K562 (cell line): ENCODE results near the gene DEPP1.

Experiments used
- EP300 ChIP-seq: IDR thresholded peaks from 2 replicates; pipeline ENCODE4 v1.6.1; 2012; ENCODE audit warnings: low read length, improper control_type of control experiment
- HDAC6 ChIP-seq: IDR thresholded peaks from 2 replicates; pipeline ENCODE4 v1.6.1; 2012; ENCODE audit warnings: low read depth, mild to moderate bottlenecking, control low read depth, inconsistent platforms, low read length, moderate library complexity
- MYC ChIP-seq, 2 experiments: fragments of 250-450 bp in 1 of 2; sonication (Bioruptor Pico) in 1 of 2; IDR thresholded peaks; 2 replicates each; pipeline versions ENCODE4 v1.5.1 to v1.6.1; 2012 to 2021; ENCODE audit warnings: low read depth in 2 of 2, borderline replicate concordance in 1 of 2, improper control_type of control experiment in 1 of 2, low read length in 1 of 2, mild to moderate bottlenecking in 1 of 2, moderate library complexity in 1 of 2
- NCOA1 ChIP-seq: fragments of 450-650 bp; IDR thresholded peaks from 2 replicates; pipeline ENCODE4 v1.6.1; 2016; ENCODE audit warnings: low read depth
- SMARCE1 ChIP-seq: fragments of 450-650 bp; IDR thresholded peaks from 2 replicates; pipeline ENCODE4 v1.7.1; 2016; ENCODE audit warnings: mild to moderate bottlenecking
- TCF7 ChIP-seq: sonication (generic); IDR thresholded peaks from 2 replicates; pipeline ENCODE4 v1.6.1; 2016; ENCODE audit warnings: antibody characterized with exemption, borderline replicate concordance
- TFAP4 ChIP-seq: sonication (generic); formaldehyde crosslinking; IDR thresholded peaks from 2 replicates; pipeline ENCODE4 v1.8.0; 2022; ENCODE audit warnings: missing genetic modification reagents, mild to moderate bottlenecking, moderate library complexity, borderline replicate concordance
- TF ChIP-seq, protein P1 (sequence below), 3 experiments: IDR thresholded peaks in 2 of 3; conservative IDR thresholded peaks in 1 of 3; 2 replicates each; pipeline ENCODE4 v1.5.1; 2011 to 2012; ENCODE audit warnings: low read length in 3 of 3, mild to moderate bottlenecking in 3 of 3, control low read depth in 2 of 3, improper control_type of control experiment in 1 of 3, inconsistent platforms in 1 of 3, low read depth in 1 of 3, mixed read lengths in 1 of 3, moderate library complexity in 1 of 3; ENCODE audit not compliant: insufficient read depth in 2 of 3

GRCh38 chr10:44935201-44935965, 43.2 kb downstream of the DEPP1 start:
- TF ChIP-seq SMARCE1, result no peak
- TF ChIP-seq TFAP4 (CRISPR knock-in tag), result no peak
- TF ChIP-seq, protein P1, sequence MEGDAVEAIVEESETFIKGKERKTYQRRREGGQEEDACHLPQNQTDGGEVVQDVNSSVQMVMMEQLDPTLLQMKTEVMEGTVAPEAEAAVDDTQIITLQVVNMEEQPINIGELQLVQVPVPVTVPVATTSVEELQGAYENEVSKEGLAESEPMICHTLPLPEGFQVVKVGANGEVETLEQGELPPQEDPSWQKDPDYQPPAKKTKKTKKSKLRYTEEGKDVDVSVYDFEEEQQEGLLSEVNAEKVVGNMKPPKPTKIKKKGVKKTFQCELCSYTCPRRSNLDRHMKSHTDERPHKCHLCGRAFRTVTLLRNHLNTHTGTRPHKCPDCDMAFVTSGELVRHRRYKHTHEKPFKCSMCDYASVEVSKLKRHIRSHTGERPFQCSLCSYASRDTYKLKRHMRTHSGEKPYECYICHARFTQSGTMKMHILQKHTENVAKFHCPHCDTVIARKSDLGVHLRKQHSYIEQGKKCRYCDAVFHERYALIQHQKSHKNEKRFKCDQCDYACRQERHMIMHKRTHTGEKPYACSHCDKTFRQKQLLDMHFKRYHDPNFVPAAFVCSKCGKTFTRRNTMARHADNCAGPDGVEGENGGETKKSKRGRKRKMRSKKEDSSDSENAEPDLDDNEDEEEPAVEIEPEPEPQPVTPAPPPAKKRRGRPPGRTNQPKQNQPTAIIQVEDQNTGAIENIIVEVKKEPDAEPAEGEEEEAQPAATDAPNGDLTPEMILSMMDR (IDR thresholded peaks at IDR 0.05 in 2 of 3, conservative IDR thresholded peaks at IDR 0.05 in 1 of 3; ENCODE audit: insufficient read depth in 2 of 3, low read depth in 1 of 3, low read length in 3 of 3), result no peak
- no peak for TF ChIP-seq TCF7
- TF ChIP-seq MYC (IDR thresholded peaks at IDR 0.05; ENCODE audit: low read depth, low read length), result no peak
- TF ChIP-seq MYC (CRISPR knock-in tag; IDR thresholded peaks at IDR 0.05; ENCODE audit: borderline replicate concordance, low read depth), result no peak
- no peak for TF ChIP-seq NCOA1
- TF ChIP-seq HDAC6, result no peak
- TF ChIP-seq EP300, result no peak
